Mucosa of descending colon (tissue), 3 donors: ENCODE measurements around the gene TINAGL1. TPM values are rescaled to one million over a fixed set of nuclear protein-coding genes. Genes with fewer than 3 reads are reported as not detected.

Experiments used
- ATAC-seq: fragments of 200-7000 bp; cut with Tn5 transposase; one replicate; pipeline ENCODE4 v1.9.1; 2020; ENCODE audit warnings: mild to moderate bottlenecking, moderate library complexity
- DNase-seq, 3 donors: peaks; one replicate each; pipeline ENCODE4 v3.0.0-alpha.2; 2020
- H3K36me3 ChIP-seq: fragments of 200-600 bp; one replicate; pipeline ENCODE4 v1.8.0; 2021; ENCODE audit warnings: low read depth, mild to moderate bottlenecking
- H3K4me1 ChIP-seq: fragments of 200-600 bp; one replicate; pipeline ENCODE4 v1.8.0; 2021; ENCODE audit warnings: low read depth, mild to moderate bottlenecking
- H3K4me3 ChIP-seq: fragments of 200-600 bp; one replicate; pipeline ENCODE4 v1.8.0; 2021; ENCODE audit warnings: mild to moderate bottlenecking
- H3K9me3 ChIP-seq: fragments of 200-600 bp; one replicate; pipeline ENCODE4 v1.8.0; 2021; ENCODE audit warnings: mild to moderate bottlenecking
- CTCF ChIP-seq: fragments of 200-600 bp; IDR thresholded peaks from one replicate; pipeline ENCODE4 v1.8.0; 2022; ENCODE audit warnings: antibody characterized with exemption, mild to moderate bottlenecking
- intact Hi-C, 2 donors: fragments of 100-400 bp; cut with DNase I in 1 of 2; cut with micrococcal nuclease in 1 of 2; formaldehyde crosslinking; loops; one replicate each; pipeline versions ENCODE4 v1.11.0 to v1.11.1; 2022; cut with DNase I, micrococcal nuclease
- total RNA-seq, 3 donors: library from RNA; stranded (reverse); fragmentation: NEBNext Ultra II Directional in 2 of 3; extraction: Animal tissue kit (Norgen Biotek cat#: 25700) in 2 of 3; gene quantifications; one replicate each; pipeline versions ENCODE4 v1.2.1 to v1.2.4, GENCODE V29; 2021 to 2023
- donor health status: DM: no; HTN: no; CAD: no; lungs with moderate emphysema.
- donor health status: DM: no; HTN: no; CAD: no.
- donor health status: DM: no; HTN: yes; CAD: no.

The TINAGL1 gene
- total RNA-seq, 3 donors from 2014 or later = 104 to 169 (median 148) TPM

GRCh38 chr1:31624731-31625514 lies 48.6 kb downstream of the TINAGL1 start:
- H3K9me3 ChIP-seq = no peaks in the 10 kb centered on the region
- H3K4me3 ChIP-seq = no peak overlapping the region
- no peaks in the 10 kb centered on the region for H3K36me3 ChIP-seq
- peaks cover 9% of the 10 kb centered on the region for H3K4me1 ChIP-seq
- no peak for DNase-seq
- TF ChIP-seq CTCF = no peak
- no peak for ATAC-seq
- intact Hi-C loops = no loop called here

GRCh38 chr1:31625561-31626222 lies 49.4 kb downstream of the TINAGL1 start:
- no peaks in the 10 kb centered on the region for H3K9me3 ChIP-seq
- no peak for DNase-seq
- intact Hi-C loops = no loop called here
- H3K36me3 ChIP-seq = no peaks in the 10 kb centered on the region
- no peak for ATAC-seq
- peaks cover 9% of the 10 kb centered on the region for H3K4me1 ChIP-seq
- no peak overlapping the region for H3K4me3 ChIP-seq
- no peak for TF ChIP-seq CTCF

- Histone ChIP-seq H3K9me3 (no peaks in the 10 kb centered on the region), H3K4me3 (no peak overlapping the region), H3K4me1 (peaks cover 9% of the 10 kb centered on the region), H3K36me3 (no peaks in the 10 kb centered on the region)
- DNase-seq (no peak), ATAC-seq (no peak)
- intact Hi-C loops = no loop called here
- no peak for TF ChIP-seq CTCF
Measured at GRCh38 chr1:31626223-31627207, 50.2 kb downstream of the TINAGL1 start.

GRCh38 chr1:31627301-31627929 lies 51.1 kb downstream of the TINAGL1 start:
- no peaks in the 10 kb centered on the region for H3K9me3 ChIP-seq
- ATAC-seq (peak; percentile 89), DNase-seq (peak; percentile 38 to 67 (median 56))
- H3K4me1 ChIP-seq = peaks cover 9% of the 10 kb centered on the region
- H3K36me3 ChIP-seq = no peaks in the 10 kb centered on the region
- no peak for TF ChIP-seq CTCF
- intact Hi-C loops = no loop called here
- no peak overlapping the region for H3K4me3 ChIP-seq

GRCh38 chr1:31627930-31628559 lies 51.7 kb downstream of the TINAGL1 start:
- DNase-seq (no peak), ATAC-seq (no peak)
- Histone ChIP-seq H3K4me1 (peaks cover 11% of the 10 kb centered on the region), H3K36me3 (no peaks in the 10 kb centered on the region), H3K9me3 (no peaks in the 10 kb centered on the region), H3K4me3 (no peak overlapping the region)
- TF ChIP-seq CTCF = no peak
- intact Hi-C loops = no loop called here
